Urinary bladder (tissue), 4 donors: ENCODE measurements around the gene TSPAN7. TPM values are rescaled to one million over a fixed set of nuclear protein-coding genes. Genes with fewer than 3 reads are reported as not detected.

Source experiments
- DNase-seq: peaks from one replicate; pipeline ENCODE4 v3.0.0-alpha.2; 2015; ENCODE audit errors: extremely low spot score
- H3K27ac ChIP-seq: one replicate; pipeline ENCODE4 v1.5.1; 2013; ENCODE audit warnings: low read depth, mild to moderate bottlenecking, moderate library complexity
- H3K36me3 ChIP-seq: one replicate; pipeline ENCODE4 v1.6.1; 2013; ENCODE audit warnings: mild to moderate bottlenecking, moderate library complexity; ENCODE audit not compliant: insufficient read depth
- H3K4me1 ChIP-seq: one replicate; pipeline ENCODE4 v1.6.1; 2013; ENCODE audit warnings: mild to moderate bottlenecking, moderate library complexity; ENCODE audit not compliant: insufficient read depth
- H3K4me3 ChIP-seq: one replicate; pipeline ENCODE4 v1.5.1; 2013; ENCODE audit warnings: low read depth, low read length
- WGBS: extraction: QIAGEN DNeasy Blood & Tissue Kit; methylation state at CpG from one replicate; pipeline ENCODE4 v1.1.7; 2013; 5-methylcytosine and 5-hydroxymethylcytosine counted together
- polyA plus RNA-seq: library from polyadenylated mRNA; stranded (reverse); fragments of 200-250 nt; gene quantifications from one replicate; pipeline ENCODE4 v1.2.3, GENCODE V29; 2013
- total RNA-seq: library from RNA; depleted of rRNA; stranded (reverse); fragments of >200 nt; gene quantifications from one replicate; pipeline ENCODE4 v1.2.3, GENCODE V29; 2014
- donor health status: healthy with polysubstance abuse.
- donor health status: healthy.

The TSPAN7 gene
- total and polyA plus RNA-seq, 2 donors = 14.1 to 72.0 TPM

GRCh38 chrX:38661561-38661960, 100.2 kb downstream of the TSPAN7 start:
- no peak for DNase-seq
- Histone ChIP-seq H3K27ac (no peak overlapping the region), H3K4me3 (no peak overlapping the region), H3K36me3 (no peaks in the 10 kb centered on the region), H3K4me1 (no peaks in the 10 kb centered on the region)
- 89% methylated on average over 5 of the region's 5 CpGs for WGBS

DNA sequence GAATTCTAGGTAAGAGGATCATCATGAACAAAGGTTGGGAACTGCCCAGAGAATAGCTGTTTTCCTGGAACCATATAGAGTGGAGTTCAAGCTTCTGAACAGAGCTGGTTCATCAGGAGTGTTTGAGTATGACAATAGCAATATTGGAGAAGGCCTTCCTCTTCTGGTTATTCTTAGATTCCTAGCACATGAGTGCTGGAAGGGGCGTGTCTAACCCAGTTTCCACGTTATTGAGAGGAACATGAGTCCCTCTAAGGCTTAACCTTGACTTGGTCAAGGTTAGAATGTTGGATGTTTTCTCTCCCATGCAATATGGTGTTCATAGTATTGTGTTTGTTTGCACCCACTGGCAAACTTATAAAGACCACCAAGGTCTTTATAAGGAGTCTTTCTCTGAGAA, 101.3 kb downstream of the TSPAN7 start:
- Histone ChIP-seq H3K27ac (no peak overlapping the region), H3K4me3 (no peak overlapping the region), H3K36me3 (no peaks in the 10 kb centered on the region), H3K4me1 (no peaks in the 10 kb centered on the region)
- 49% methylated on average over 2 of the region's 2 CpGs for WGBS
- DNase-seq = no peak

GRCh38 chrX:38664285-38664684, 102.9 kb downstream of the TSPAN7 start:
- H3K4me1 ChIP-seq = no peaks in the 10 kb centered on the region
- H3K36me3 ChIP-seq = no peaks in the 10 kb centered on the region
- H3K27ac ChIP-seq = no peak overlapping the region
- WGBS = 12% methylated on average over 5 of the region's 5 CpGs
- no peak overlapping the region for H3K4me3 ChIP-seq
- DNase-seq = peak; percentile 3

DNA sequence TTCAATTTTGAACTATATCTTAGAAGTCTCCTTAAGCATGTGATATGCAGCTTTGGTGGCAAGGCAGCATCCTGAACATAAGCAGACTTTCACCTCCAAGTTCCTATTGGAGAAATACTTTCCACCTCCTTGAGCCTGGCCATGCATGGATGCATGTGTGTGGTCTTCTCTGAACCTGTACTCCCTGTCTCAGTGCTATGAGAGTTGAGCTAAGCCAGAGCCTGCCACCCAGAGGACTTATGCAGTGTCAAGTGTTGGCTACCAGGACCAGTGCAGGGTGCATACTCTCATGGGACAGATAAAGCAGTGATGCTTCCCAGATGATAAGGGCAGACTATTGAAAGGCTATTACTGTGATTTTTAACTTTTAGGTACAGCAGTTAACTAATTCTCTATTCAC, 105.6 kb downstream of the TSPAN7 start:
- Histone ChIP-seq H3K36me3 (no peaks in the 10 kb centered on the region), H3K4me1 (no peaks in the 10 kb centered on the region), H3K4me3 (no peak overlapping the region), H3K27ac (no peak overlapping the region)
- DNase-seq = no peak

GRCh38 chrX:38668771-38669170, 107.4 kb downstream of the TSPAN7 start:
- H3K4me3 ChIP-seq = no peak overlapping the region
- no peak overlapping the region for H3K27ac ChIP-seq
- H3K4me1 ChIP-seq = no peaks in the 10 kb centered on the region
- no peaks in the 10 kb centered on the region for H3K36me3 ChIP-seq
- WGBS = 96% methylated on average over 1 of the region's 1 CpG
- no peak for DNase-seq

- Histone ChIP-seq H3K4me1 (no peaks in the 10 kb centered on the region), H3K36me3 (no peaks in the 10 kb centered on the region), H3K27ac (no peak overlapping the region), H3K4me3 (no peak overlapping the region)
- 47% methylated on average over 4 of the region's 4 CpGs for WGBS
- DNase-seq = no peak
Observed at GRCh38 chrX:38669428-38669827, 108.1 kb downstream of the TSPAN7 start.

- WGBS = 97% methylated on average over 3 of the region's 3 CpGs
- H3K27ac ChIP-seq = no peak overlapping the region
- no peaks in the 10 kb centered on the region for H3K4me1 ChIP-seq
- H3K4me3 ChIP-seq = no peak overlapping the region
- no peaks in the 10 kb centered on the region for H3K36me3 ChIP-seq
- no peak for DNase-seq
Observed at GRCh38 chrX:38672646-38673045, 111.3 kb downstream of the TSPAN7 start.

DNA sequence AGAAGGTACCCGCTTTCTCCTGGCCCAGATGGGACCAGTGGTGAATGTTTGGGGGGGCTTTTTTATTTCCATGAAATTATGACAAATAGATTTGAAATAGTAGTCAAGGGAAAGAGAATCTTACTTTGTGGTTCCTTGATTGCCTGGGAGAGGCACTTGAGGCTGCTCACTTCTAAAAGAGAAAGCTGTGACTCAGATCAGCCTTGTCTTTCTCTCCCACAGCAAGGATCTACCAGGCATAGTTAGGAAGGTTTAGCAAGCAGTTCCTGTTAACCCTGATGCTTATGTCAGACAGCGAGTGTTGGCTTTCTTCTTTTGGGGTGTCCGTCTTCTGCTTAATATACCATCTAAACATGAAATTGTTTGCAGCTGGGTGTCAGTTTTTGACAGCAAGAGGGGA, 114.5 kb downstream of the TSPAN7 start:
- 80% methylated on average over 3 of the region's 3 CpGs for WGBS
- H3K4me1 ChIP-seq = no peaks in the 10 kb centered on the region

GRCh38 chrX:38678183-38678582, 116.8 kb downstream of the TSPAN7 start:
- Histone ChIP-seq H3K4me3 (no peak overlapping the region), H3K36me3 (no peaks in the 10 kb centered on the region), H3K4me1 (no peaks in the 10 kb centered on the region), H3K27ac (no peak overlapping the region)
- WGBS = 53% methylated on average over 4 of the region's 4 CpGs
- no peak for DNase-seq

More for the DNA sequence above, 114.5 kb downstream of the TSPAN7 start:
- H3K27ac ChIP-seq = no peak overlapping the region
- no peaks in the 10 kb centered on the region for H3K36me3 ChIP-seq
- no peak for DNase-seq
- no peak overlapping the region for H3K4me3 ChIP-seq

DNA sequence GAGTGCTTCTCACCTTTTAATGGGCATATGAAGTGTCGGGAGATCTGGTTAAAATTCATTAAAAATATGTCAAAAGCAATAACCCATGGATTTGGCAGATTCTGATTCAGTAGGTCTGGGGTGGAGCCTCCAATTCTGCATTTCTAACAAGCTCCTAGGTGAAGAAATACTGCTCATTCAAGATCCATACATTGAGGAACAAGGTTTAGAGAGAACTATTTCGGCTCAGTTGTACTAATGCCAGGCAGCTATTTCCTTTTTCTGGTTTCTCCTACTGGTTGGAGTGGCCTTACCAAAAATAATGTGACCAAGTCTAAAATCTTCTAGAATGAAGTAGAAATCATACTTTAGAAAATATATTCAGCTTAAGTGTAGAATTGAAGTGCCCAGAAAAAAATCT, 117.5 kb downstream of the TSPAN7 start:
- no peak for DNase-seq
- Histone ChIP-seq H3K4me3 (no peak overlapping the region), H3K27ac (no peak overlapping the region), H3K36me3 (no peaks in the 10 kb centered on the region), H3K4me1 (no peaks in the 10 kb centered on the region)
- 92% methylated on average over 2 of the region's 2 CpGs for WGBS

DNA sequence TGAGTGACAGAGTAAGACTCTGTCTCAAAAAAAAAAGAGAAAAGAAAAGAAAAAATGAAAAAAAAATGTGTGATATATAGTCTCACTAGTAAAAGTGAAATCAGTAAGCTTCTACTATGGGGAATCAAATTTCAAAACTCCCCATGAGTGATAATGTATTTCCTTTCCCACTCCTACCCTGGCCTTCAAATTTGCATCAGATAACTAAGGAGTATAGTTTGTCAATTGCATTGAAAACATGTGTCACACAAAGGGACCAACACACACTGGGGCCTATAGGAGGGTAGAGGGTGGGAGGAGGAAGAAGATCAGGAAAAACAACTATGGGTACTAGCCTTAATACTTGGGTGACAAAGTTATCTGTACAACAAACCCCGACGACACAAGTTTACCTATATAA, 118.4 kb downstream of the TSPAN7 start:
- DNase-seq = no peak
- 86% methylated on average over 2 of the region's 2 CpGs for WGBS
- Histone ChIP-seq H3K4me3 (no peak overlapping the region), H3K4me1 (no peaks in the 10 kb centered on the region), H3K36me3 (no peaks in the 10 kb centered on the region), H3K27ac (no peak overlapping the region)

GRCh38 chrX:38682095-38682494, 120.8 kb downstream of the TSPAN7 start:
- no peaks in the 10 kb centered on the region for H3K4me1 ChIP-seq
- DNase-seq = no peak
- no peak overlapping the region for H3K4me3 ChIP-seq
- no peaks in the 10 kb centered on the region for H3K36me3 ChIP-seq
- whole genome bisulfite sequencing = 54% methylated on average over 2 of the region's 2 CpGs
- no peak overlapping the region for H3K27ac ChIP-seq

DNA sequence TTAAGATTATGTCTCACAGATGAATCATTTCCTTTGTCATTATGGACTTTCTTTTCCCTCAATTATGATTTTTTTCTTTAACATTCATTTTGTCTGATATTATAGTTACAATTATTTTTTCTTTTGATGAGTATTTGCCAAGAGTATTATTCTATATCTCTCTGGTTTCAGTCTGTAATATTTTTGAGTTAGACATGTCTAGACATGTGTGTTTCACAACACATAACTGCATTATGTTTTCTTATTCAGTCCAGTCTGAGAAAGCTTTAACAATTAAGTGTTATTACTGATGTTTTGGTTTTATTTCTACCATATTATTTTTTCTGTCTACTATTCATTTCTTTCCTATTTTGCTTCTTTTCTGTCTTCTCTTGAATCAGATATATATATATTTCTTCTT, 131.6 kb downstream of the TSPAN7 start:
- H3K4me1 ChIP-seq = no peaks in the 10 kb centered on the region
- H3K27ac ChIP-seq = no peak overlapping the region
- no peaks in the 10 kb centered on the region for H3K36me3 ChIP-seq
- DNase-seq = no peak
- H3K4me3 ChIP-seq = no peak overlapping the region

DNA sequence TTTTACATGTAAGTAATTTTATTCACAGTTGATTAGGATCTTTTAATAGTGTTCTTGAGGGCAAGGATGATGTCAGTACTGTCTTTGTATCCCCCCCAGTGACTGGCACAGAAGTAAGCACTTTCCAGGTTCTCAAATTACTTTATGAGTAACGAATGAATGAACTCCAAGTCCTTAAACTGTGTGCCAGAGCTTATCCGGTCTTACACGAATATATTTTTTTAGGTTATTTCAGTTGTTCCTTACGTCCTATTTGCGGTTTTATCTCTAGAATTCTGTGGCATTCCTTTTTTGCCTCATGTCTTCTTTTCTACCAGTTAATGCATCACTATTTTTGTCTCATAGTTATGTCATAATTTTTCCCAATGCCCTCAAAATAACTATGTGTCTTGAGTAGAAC, 133.1 kb downstream of the TSPAN7 start:
- no peaks in the 10 kb centered on the region for H3K36me3 ChIP-seq
- no peak overlapping the region for H3K27ac ChIP-seq
- DNase-seq = no peak
- no peaks in the 10 kb centered on the region for H3K4me1 ChIP-seq
- H3K4me3 ChIP-seq = no peak overlapping the region
- WGBS = 79% methylated on average over 5 of the region's 5 CpGs

- DNase-seq = no peak
Observed at GRCh38 chrX:38697461-38697860, 136.1 kb downstream of the TSPAN7 start.

More at GRCh38 chrX:38697461-38697860, 136.1 kb downstream of the TSPAN7 start:
- whole genome bisulfite sequencing = 95% methylated on average over 3 of the region's 3 CpGs
- Histone ChIP-seq H3K27ac (no peak overlapping the region), H3K36me3 (no peaks in the 10 kb centered on the region), H3K4me3 (no peak overlapping the region), H3K4me1 (no peaks in the 10 kb centered on the region)
